ENCODE measurements around the gene GLYAT. TPM values are rescaled to one million over a fixed set of nuclear protein-coding genes. Genes with fewer than 3 reads are reported as not detected.

The GLYAT gene
- total and polyA plus RNA-seq, 2 of the 8 experiments (the other 6 are each of a cell fraction or from before 2014, with no cell fraction given), result not detected

GRCh38 chr11:58776891-58777710 lies 45.4 kb upstream of the GLYAT start:
- Histone ChIP-seq H3K4me3 (ENCODE audit: extremely low read depth in 1 of 4, insufficient read depth in 2 of 4, low read depth in 3 of 4, low read length in 4 of 4) (no peak overlapping the region), H4K20me1 (replicated peaks in 1 of 2; ENCODE audit: control insufficient read depth in 1 of 2, insufficient read depth in 2 of 2, low read length in 2 of 2) (no peaks in the 10 kb centered on the region), H2BK5ac (ENCODE audit: low read depth, low read length) (no peak overlapping the region), H2BK20ac (ENCODE audit: low read length) (no peak overlapping the region), H4K5ac (ENCODE audit: insufficient read length, low read depth, low read length) (no peak overlapping the region), H3K79me1 (ENCODE audit: low read depth, low read length) (no peaks in the 10 kb centered on the region), H3K36me3 (ENCODE audit: control insufficient read depth in 2 of 4, insufficient read depth in 4 of 4, low read length in 3 of 4) (no peaks in the 10 kb centered on the region), H3K18ac (ENCODE audit: extremely low read depth, low read length) (no peak overlapping the region), H3K14ac (ENCODE audit: insufficient read length) (no peak overlapping the region), H3K27me3 (replicated peaks in 1 of 4; ENCODE audit: control insufficient read depth in 3 of 4, extremely low read depth in 1 of 4, insufficient read depth in 3 of 4, low read length in 3 of 4) (no peaks in the 10 kb centered on the region), H3K23ac (ENCODE audit: insufficient read length) (no peak overlapping the region), H4K8ac (ENCODE audit: extremely low read depth, insufficient read depth, low read length) (no peak overlapping the region), H3K27ac (ENCODE audit: low read depth, low read length) (no peak overlapping the region), H3K56ac (replicated peaks; ENCODE audit: insufficient read length, low read depth, low read length) (no peak overlapping the region), H2BK15ac (ENCODE audit: low read length) (no peak overlapping the region), H3K9ac (replicated peaks in 1 of 4; ENCODE audit: extremely low read depth in 1 of 4, low read depth in 3 of 4, low read length in 3 of 4) (no peak overlapping the region), H3K23me2 (ENCODE audit: low read depth, low read length) (no peaks in the 10 kb centered on the region), H3K79me2 (ENCODE audit: control insufficient read depth in 1 of 2, insufficient read depth in 2 of 2, low read length in 2 of 2) (no peaks in the 10 kb centered on the region), H2AFZ (ENCODE audit: low read length) (no peak overlapping the region), H3K4me2 (ENCODE audit: insufficient read depth in 1 of 2, low read depth in 2 of 2, low read length in 2 of 2) (no peak overlapping the region), H2AK5ac (ENCODE audit: low read depth, low read length) (no peak overlapping the region), H3K9me3 (ENCODE audit: insufficient read depth in 2 of 2, low read depth in 1 of 2, low read length in 1 of 2) (peaks cover 19 to 31% of the 10 kb centered on the region in 2 experiments), H2BK12ac (ENCODE audit: low read depth, low read length) (no peak overlapping the region), H4K91ac (replicated peaks; ENCODE audit: insufficient read length, low read length) (no peak overlapping the region), H3K4ac (replicated peaks; ENCODE audit: insufficient read length, low read depth, low read length) (no peak overlapping the region), H2BK120ac (replicated peaks; ENCODE audit: low read depth, low read length) (no peak overlapping the region), H3K4me1 (replicated peaks in 1 of 4; ENCODE audit: control insufficient read depth in 3 of 4, insufficient read depth in 4 of 4, low read length in 3 of 4) (no peaks in the 10 kb centered on the region)
- 84% methylated on average over 12 of the region's 12 CpGs; no CpG with 5 or more reads in 1 of the 2 experiments for WGBS, 2 experiments (ENCODE audit: extremely low coverage in 1 of 2, insufficient coverage in 1 of 2, insufficient read length in 1 of 2, insufficient replicate concordance in 2 of 2, low coverage in 1 of 2, low lambda C conversion rate in 2 of 2, missing lambda C conversion rate in 1 of 2)
- FAIRE-seq, result no peak
- no peak for TF ChIP-seq KDM4A (IDR thresholded peaks at IDR 0.05; ENCODE audit: low read depth, low read length, severe bottlenecking)
- TF ChIP-seq ATF2 (IDR thresholded peaks at IDR 0.05; ENCODE audit: low read length), result no peak
- TF ChIP-seq EZH2 (IDR thresholded peaks at IDR 0.05; ENCODE audit: low read depth, low read length, severe bottlenecking), result no peak
- no peak for TF ChIP-seq EP300 (IDR thresholded peaks at IDR 0.05; ENCODE audit: borderline replicate concordance in 1 of 2, low read depth in 2 of 2, low read length in 2 of 2)
- POLR2A ChIA-PET (ENCODE audit: partially characterized antibody), result no interaction called here
- no peak for DNase-seq (ENCODE audit: low read depth in 1 of 2, low spot score in 2 of 2)
- CTCF ChIA-PET (ENCODE audit: partially characterized antibody), result interaction anchor here (0.7 to 1.7 kb wide), 3 partner anchors 9 to 12 kb away, joined by 3 to 5 read pairs (median 3); no protein-coding TSS in a partner anchor

Data from H1 (cell line).